Iris pigment epithelial cell (primary cell): ENCODE results near the gene NXF1.
"Not testable (repeated sequence)": the region's sequence is repeated elsewhere in the genome, so short reads cannot be mapped to it uniquely, and the experiment has no call there.

Source experiments
- DNase-seq: peaks from one replicate; pipeline ENCODE4 v3.0.0-alpha.2; 2011; ENCODE audit warnings: low read depth

Gene NXF1

GRCh38 chr11:62805076-62805892 is at the start of gene NXF1:
TSS of gene NXF1 (minus strand) at chr11:62805440. CDS start at chr11:62805356, 84 bp downstream.
- DNase-seq = peak; percentile 91

GRCh38 chr11:62854013-62854824 is 49.0 kb upstream of the NXF1 start:
- DNase-seq = no peak

- DNase-seq = no peak
Observed at GRCh38 chr11:62853279-62853965, 48.2 kb upstream of the NXF1 start.

- no peak for DNase-seq
Observed at GRCh38 chr11:62852523-62853188, 47.4 kb upstream of the NXF1 start.

GRCh38 chr11:62851807-62852522 is 46.7 kb upstream of the NXF1 start:
- DNase-seq = no peak

- no peak for DNase-seq
Observed at GRCh38 chr11:62850911-62851806, 45.9 kb upstream of the NXF1 start.

GRCh38 chr11:62847767-62848314 is 42.6 kb upstream of the NXF1 start:
- DNase-seq = no peak

GRCh38 chr11:62846177-62846576 is 40.9 kb upstream of the NXF1 start:
- no peak for DNase-seq

- DNase-seq = no peak
Observed at GRCh38 chr11:62844154-62844553, 38.9 kb upstream of the NXF1 start.

- DNase-seq = no peak
Observed at GRCh38 chr11:62843466-62843865, 38.2 kb upstream of the NXF1 start.

GRCh38 chr11:62842891-62843290 is 37.7 kb upstream of the NXF1 start:
- not testable (repeated sequence) for DNase-seq

- peak; percentile 21 for DNase-seq
Observed at GRCh38 chr11:62842171-62842741, 37.0 kb upstream of the NXF1 start.

GRCh38 chr11:62841361-62842170 is 36.3 kb upstream of the NXF1 start:
- DNase-seq = peak; percentile 100

- peak; percentile 90 for DNase-seq
Observed at GRCh38 chr11:62840721-62841360, 35.6 kb upstream of the NXF1 start.

GRCh38 chr11:62839050-62839945 is 34.1 kb upstream of the NXF1 start, which contains the start of gene WDR74:
TSS of gene WDR74 (minus strand) at chr11:62839590. CDS start at chr11:62839570, 20 bp downstream.
- peak; percentile 96 for DNase-seq

- no peak for DNase-seq
Observed at GRCh38 chr11:62835336-62835735, 30.1 kb upstream of the NXF1 start.
